Measurements from ENCODE around the gene TIGD3. TPM values are rescaled to one million over a fixed set of nuclear protein-coding genes. Genes with fewer than 3 reads are reported as not detected.

The TIGD3 gene
- total and polyA plus RNA-seq, 2 donors (not counting 1 experiment from before 2014, with no cell fraction given), result 0.17 TPM; not detected in 1

DNA sequence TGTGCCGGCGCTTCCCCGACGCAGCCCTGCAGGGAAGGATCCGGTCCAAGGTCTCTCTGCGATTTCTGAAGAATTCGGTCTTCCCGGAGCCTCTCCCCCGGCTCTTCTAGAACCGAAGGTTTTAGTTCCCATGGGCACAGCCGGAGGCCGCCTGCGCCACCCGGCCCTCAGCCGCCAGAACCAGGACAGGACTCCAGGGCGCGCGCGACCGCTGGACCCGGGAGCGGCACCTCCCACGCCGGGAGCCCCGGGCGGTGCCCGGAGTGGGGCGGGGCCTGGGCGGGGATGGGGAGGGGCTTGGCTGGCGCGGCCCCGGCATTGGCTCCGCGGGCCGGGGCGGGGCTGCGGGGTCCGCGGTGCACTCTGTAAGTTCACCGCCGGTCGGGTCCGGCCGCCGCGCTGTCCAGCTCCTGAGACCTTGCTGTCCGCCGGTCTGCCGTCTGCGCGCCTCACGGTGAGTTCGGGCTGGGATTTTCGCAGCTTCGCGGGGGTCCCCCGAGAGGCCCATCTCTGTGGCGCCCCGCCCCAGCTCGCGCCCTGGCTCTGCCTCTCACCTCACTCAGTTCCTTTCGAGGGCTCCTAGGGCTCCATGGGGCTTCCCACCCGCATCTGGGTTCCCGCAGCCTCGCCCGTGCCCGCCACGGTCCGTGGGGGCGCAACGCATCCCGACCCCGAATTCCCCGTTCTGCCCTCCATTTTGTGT is 39.9 kb upstream of the TIGD3 start, which contains the start of gene CDC42EP2:
Gene CDC42EP2 (plus strand): TSS at position 366 of the 703 bp plus-strand sequence. CDS start 6,033 bp downstream, outside the sequence.
- peak within 1 kb of the TSS; percentile 99 for H3K4me2 ChIP-seq (ENCODE audit: extremely low read depth, insufficient read depth, low read length)
- H2AFZ ChIP-seq (ENCODE audit: low read length), result no peak within 1 kb of the TSS
- H3K9me3 ChIP-seq (ENCODE audit: control insufficient read depth, insufficient read depth, low read depth, low read length), result no peaks in the 10 kb centered on the region
- peaks cover 2% of the 10 kb centered on the region for H3K36me3 ChIP-seq (ENCODE audit: control insufficient read depth, insufficient read depth, low read length)
- peak within 1 kb of the TSS; percentile 99 for H3K9ac ChIP-seq (ENCODE audit: insufficient read depth, low read length)
- peaks cover 56% of the 10 kb centered on the region for H3K79me2 ChIP-seq (ENCODE audit: control insufficient read depth, insufficient read depth, low read length)
- DNase-seq (ENCODE audit: low read depth in 2 of 2), result peak; percentile 76 to 85
- no peaks in the 10 kb centered on the region for H4K20me1 ChIP-seq (ENCODE audit: control insufficient read depth, extremely low read depth, insufficient read depth, low read length)
- H3K27me3 ChIP-seq (ENCODE audit: control insufficient read depth, insufficient read depth, low read length), result no peaks in the 10 kb centered on the region
- peak within 1 kb of the TSS; percentile 99 for H3K27ac ChIP-seq (ENCODE audit: insufficient read depth, low read length)
- H3K4me3 ChIP-seq (replicated peaks in 1 of 4; ENCODE audit: control extremely low read depth in 1 of 4, insufficient read depth in 1 of 4, low read depth in 3 of 4, low read length in 4 of 4), result peak within 1 kb of the TSS; percentile 48 to 97 (median 76)
- TF ChIP-seq EZH2 (IDR thresholded peaks at IDR 0.05; ENCODE audit: low read length, missing control alignments), result no peak
- TF ChIP-seq, protein P1, sequence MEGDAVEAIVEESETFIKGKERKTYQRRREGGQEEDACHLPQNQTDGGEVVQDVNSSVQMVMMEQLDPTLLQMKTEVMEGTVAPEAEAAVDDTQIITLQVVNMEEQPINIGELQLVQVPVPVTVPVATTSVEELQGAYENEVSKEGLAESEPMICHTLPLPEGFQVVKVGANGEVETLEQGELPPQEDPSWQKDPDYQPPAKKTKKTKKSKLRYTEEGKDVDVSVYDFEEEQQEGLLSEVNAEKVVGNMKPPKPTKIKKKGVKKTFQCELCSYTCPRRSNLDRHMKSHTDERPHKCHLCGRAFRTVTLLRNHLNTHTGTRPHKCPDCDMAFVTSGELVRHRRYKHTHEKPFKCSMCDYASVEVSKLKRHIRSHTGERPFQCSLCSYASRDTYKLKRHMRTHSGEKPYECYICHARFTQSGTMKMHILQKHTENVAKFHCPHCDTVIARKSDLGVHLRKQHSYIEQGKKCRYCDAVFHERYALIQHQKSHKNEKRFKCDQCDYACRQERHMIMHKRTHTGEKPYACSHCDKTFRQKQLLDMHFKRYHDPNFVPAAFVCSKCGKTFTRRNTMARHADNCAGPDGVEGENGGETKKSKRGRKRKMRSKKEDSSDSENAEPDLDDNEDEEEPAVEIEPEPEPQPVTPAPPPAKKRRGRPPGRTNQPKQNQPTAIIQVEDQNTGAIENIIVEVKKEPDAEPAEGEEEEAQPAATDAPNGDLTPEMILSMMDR (conservative IDR thresholded peaks at IDR 0.05 in 1 of 2, IDR thresholded peaks at IDR 0.05 in 1 of 2; ENCODE audit: low read depth in 1 of 2, low read length in 2 of 2), result no peak
- H3K4me1 ChIP-seq (ENCODE audit: control insufficient read depth, extremely low read depth, insufficient read depth, low read length), result peaks cover 24% of the 10 kb centered on the region

DNA sequence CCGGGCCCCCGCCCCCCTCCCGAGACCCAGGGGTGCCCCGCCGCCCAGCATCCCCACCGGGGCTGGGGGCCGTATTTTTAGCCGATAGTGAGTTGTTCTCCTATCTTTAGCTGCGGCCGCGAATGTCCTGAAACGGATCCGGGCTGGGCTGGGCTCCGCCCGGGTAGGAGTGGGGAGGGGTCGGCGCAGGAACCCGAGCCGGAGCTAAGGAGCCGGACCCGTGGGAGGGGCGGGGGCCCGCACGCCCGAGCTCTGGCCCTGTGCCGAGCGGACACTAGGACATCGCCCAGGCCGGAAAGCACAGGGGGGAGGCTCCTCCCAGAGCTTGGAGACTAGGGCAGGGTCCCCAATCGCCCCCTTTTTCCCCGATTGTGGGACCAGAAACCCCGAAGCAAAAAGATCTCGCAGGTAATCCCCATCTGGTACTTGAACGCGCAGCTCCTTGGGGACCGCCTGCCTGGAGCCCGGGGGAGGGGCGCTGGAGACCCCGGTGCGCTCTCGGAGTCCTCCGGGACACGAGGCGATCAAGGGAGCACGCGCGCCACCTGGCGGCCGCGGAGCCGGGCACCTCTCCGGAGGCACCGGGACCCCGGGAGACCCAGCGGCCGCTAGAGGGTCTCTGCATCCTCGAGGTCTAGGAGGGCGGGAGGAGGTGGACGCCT is 39.2 kb upstream of the TIGD3 start:
- H3K79me2 ChIP-seq (ENCODE audit: control insufficient read depth, insufficient read depth, low read length), result peaks cover 62% of the 10 kb centered on the region

DNA sequence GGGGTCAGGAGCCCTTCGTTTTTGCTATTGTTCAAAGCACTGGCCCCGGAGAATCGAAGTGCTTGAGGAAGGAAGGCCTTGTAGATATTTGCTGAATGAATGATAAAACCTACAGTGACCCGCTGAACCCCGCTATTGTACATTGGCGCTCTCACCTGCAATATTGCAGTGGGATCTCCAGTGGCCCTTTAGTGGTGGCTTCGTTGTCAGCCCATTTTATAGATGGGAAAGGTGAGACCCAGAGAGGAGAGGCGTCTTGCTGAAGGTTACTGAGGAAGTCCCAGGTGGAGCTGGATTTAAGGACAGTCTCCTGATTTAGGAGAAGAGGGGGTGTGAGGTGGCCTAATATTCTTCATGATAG is 38.7 kb upstream of the TIGD3 start:
- Histone ChIP-seq H3K4me1 (ENCODE audit: control insufficient read depth, extremely low read depth, insufficient read depth, low read length) (peaks cover 24% of the 10 kb centered on the region), H3K4me2 (ENCODE audit: extremely low read depth, insufficient read depth, low read length) (peak overlapping the region; percentile 65), H3K9me3 (ENCODE audit: control insufficient read depth, insufficient read depth, low read depth, low read length) (no peaks in the 10 kb centered on the region), H4K20me1 (ENCODE audit: control insufficient read depth, extremely low read depth, insufficient read depth, low read length) (peaks cover 1% of the 10 kb centered on the region), H3K79me2 (ENCODE audit: control insufficient read depth, insufficient read depth, low read length) (peaks cover 67% of the 10 kb centered on the region), H2AFZ (ENCODE audit: low read length) (no peak overlapping the region), H3K27me3 (ENCODE audit: control insufficient read depth, insufficient read depth, low read length) (no peaks in the 10 kb centered on the region), H3K9ac (ENCODE audit: insufficient read depth, low read length) (peak overlapping the region; percentile 99), H3K36me3 (ENCODE audit: control insufficient read depth, insufficient read depth, low read length) (peaks cover 11% of the 10 kb centered on the region), H3K27ac (ENCODE audit: insufficient read depth, low read length) (peak overlapping the region; percentile 99), H3K4me3 (replicated peaks in 1 of 4; ENCODE audit: control extremely low read depth in 1 of 4, insufficient read depth in 1 of 4, low read depth in 3 of 4, low read length in 4 of 4) (peak overlapping the region; percentile 48 to 97 (median 76))
- no peak for DNase-seq (ENCODE audit: low read depth in 2 of 2)
- TF ChIP-seq, protein P1 (conservative IDR thresholded peaks at IDR 0.05 in 1 of 2, IDR thresholded peaks at IDR 0.05 in 1 of 2; ENCODE audit: low read depth in 1 of 2, low read length in 2 of 2), result no peak
- no peak for TF ChIP-seq EZH2 (IDR thresholded peaks at IDR 0.05; ENCODE audit: low read length, missing control alignments)

More for the DNA sequence above, 39.2 kb upstream of the TIGD3 start:
- no peaks in the 10 kb centered on the region for H3K9me3 ChIP-seq (ENCODE audit: control insufficient read depth, insufficient read depth, low read depth, low read length)
- peaks cover 1% of the 10 kb centered on the region for H4K20me1 ChIP-seq (ENCODE audit: control insufficient read depth, extremely low read depth, insufficient read depth, low read length)
- DNase-seq (ENCODE audit: low read depth in 2 of 2), result peak; percentile 56 to 78
- H3K4me3 ChIP-seq (replicated peaks in 1 of 4; ENCODE audit: control extremely low read depth in 1 of 4, insufficient read depth in 1 of 4, low read depth in 3 of 4, low read length in 4 of 4), result peak overlapping the region; percentile 48 to 97 (median 76)
- H3K27me3 ChIP-seq (ENCODE audit: control insufficient read depth, insufficient read depth, low read length), result no peaks in the 10 kb centered on the region
- peak overlapping the region; percentile 99 for H3K9ac ChIP-seq (ENCODE audit: insufficient read depth, low read length)
- H3K27ac ChIP-seq (ENCODE audit: insufficient read depth, low read length), result peak overlapping the region; percentile 99
- TF ChIP-seq, protein P1 (conservative IDR thresholded peaks at IDR 0.05 in 1 of 2, IDR thresholded peaks at IDR 0.05 in 1 of 2; ENCODE audit: low read depth in 1 of 2, low read length in 2 of 2), result peak; percentile 76 to 93
- TF ChIP-seq EZH2 (IDR thresholded peaks at IDR 0.05; ENCODE audit: low read length, missing control alignments), result no peak
- H3K4me2 ChIP-seq (ENCODE audit: extremely low read depth, insufficient read depth, low read length), result peak overlapping the region; percentile 65
- H3K36me3 ChIP-seq (ENCODE audit: control insufficient read depth, insufficient read depth, low read length), result peaks cover 6% of the 10 kb centered on the region
- no peak overlapping the region for H2AFZ ChIP-seq (ENCODE audit: low read length)
- peaks cover 24% of the 10 kb centered on the region for H3K4me1 ChIP-seq (ENCODE audit: control insufficient read depth, extremely low read depth, insufficient read depth, low read length)
